ENCODE results near the gene CACNA1I. TPM values are rescaled to one million over a fixed set of nuclear protein-coding genes. Genes with fewer than 3 reads are reported as not detected.

The CACNA1I gene
- total RNA-seq, 1 donor from 2014 or later, result 0.02 TPM

DNA sequence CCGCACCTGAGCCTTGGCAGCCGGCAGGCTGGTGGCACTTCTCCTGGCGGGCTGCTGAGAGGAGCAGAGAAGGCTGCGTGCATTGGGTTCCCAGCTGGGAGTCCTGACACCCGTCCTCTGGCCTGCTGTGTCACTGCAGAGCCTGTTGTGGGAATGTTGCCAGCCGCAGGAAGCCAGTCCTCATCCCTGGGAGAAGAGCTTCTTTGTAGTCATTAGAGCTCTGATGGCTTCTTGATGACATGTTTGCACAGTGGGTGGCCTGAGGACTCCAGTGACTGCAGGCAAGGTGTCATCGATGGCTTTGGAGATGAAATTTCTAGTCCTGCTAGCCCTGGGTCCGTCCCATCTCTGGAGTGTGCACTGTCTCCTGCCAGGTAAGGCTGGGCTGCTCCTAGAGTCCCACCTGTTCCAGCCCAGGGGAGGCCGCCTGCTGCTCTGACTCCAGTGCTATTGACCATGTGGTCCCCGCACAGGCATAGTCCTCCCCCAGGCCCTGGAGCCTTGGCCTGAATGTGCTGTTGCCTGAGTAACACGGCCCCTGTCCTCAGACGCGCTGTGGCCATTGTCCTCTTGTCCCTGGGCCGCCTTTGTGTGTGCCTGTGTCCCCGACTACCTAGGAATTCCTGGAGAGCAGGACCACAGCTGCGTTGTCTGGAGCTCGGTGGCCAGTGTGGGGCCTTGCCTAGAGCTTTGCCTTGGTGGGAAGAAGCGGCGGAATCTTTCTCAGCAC, 129.2 kb downstream of the CACNA1I start:
- no peaks in the 10 kb centered on the region for H3K36me3 Mint-ChIP-seq (ENCODE audit: low read depth)
- no peak overlapping the region for H3K27ac Mint-ChIP-seq (ENCODE audit: unreplicated experiment)
- H3K4me1 Mint-ChIP-seq (ENCODE audit: low read depth), result no peaks in the 10 kb centered on the region
- TF ChIP-seq, protein P1, sequence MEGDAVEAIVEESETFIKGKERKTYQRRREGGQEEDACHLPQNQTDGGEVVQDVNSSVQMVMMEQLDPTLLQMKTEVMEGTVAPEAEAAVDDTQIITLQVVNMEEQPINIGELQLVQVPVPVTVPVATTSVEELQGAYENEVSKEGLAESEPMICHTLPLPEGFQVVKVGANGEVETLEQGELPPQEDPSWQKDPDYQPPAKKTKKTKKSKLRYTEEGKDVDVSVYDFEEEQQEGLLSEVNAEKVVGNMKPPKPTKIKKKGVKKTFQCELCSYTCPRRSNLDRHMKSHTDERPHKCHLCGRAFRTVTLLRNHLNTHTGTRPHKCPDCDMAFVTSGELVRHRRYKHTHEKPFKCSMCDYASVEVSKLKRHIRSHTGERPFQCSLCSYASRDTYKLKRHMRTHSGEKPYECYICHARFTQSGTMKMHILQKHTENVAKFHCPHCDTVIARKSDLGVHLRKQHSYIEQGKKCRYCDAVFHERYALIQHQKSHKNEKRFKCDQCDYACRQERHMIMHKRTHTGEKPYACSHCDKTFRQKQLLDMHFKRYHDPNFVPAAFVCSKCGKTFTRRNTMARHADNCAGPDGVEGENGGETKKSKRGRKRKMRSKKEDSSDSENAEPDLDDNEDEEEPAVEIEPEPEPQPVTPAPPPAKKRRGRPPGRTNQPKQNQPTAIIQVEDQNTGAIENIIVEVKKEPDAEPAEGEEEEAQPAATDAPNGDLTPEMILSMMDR (IDR thresholded peaks at IDR 0.05), result no peak
- no peak overlapping the region for H3K4me3 Mint-ChIP-seq (ENCODE audit: unreplicated experiment)
- H3K9me3 Mint-ChIP-seq (ENCODE audit: low read depth), result no peaks in the 10 kb centered on the region
- peaks cover 18% of the 10 kb centered on the region for H3K27me3 Mint-ChIP-seq (ENCODE audit: low read depth)
- no peak for DNase-seq (ENCODE audit: low spot score)

DNA sequence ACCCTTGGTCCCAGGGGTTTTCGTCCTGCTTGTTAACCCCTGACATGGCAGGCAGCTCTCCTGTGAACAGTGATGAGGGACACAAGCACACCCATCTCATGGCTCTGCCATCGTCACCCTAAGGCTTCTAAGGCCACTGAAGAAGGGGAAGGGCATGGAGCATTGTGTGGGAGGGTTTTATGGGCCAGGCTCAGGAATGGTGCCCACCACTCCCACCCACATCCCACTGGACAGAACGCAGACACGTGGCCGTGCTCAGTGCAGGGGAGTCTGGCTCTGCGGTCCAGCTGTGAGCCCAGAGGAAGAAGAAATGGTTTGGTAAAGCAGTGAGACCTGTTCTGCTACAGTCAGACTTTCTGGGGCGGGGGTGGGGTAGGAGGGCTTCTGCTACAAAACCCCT, 130.0 kb downstream of the CACNA1I start:
- H3K27me3 Mint-ChIP-seq (ENCODE audit: low read depth), result peaks cover 18% of the 10 kb centered on the region
- H3K4me1 Mint-ChIP-seq (ENCODE audit: low read depth), result no peaks in the 10 kb centered on the region
- DNase-seq (ENCODE audit: low spot score), result no peak
- TF ChIP-seq, protein P1 (IDR thresholded peaks at IDR 0.05), result no peak
- H3K9me3 Mint-ChIP-seq (ENCODE audit: low read depth), result no peaks in the 10 kb centered on the region
- H3K27ac Mint-ChIP-seq (ENCODE audit: unreplicated experiment), result no peak overlapping the region
- no peak overlapping the region for H3K4me3 Mint-ChIP-seq (ENCODE audit: unreplicated experiment)
- H3K36me3 Mint-ChIP-seq (ENCODE audit: low read depth), result no peaks in the 10 kb centered on the region

DNA sequence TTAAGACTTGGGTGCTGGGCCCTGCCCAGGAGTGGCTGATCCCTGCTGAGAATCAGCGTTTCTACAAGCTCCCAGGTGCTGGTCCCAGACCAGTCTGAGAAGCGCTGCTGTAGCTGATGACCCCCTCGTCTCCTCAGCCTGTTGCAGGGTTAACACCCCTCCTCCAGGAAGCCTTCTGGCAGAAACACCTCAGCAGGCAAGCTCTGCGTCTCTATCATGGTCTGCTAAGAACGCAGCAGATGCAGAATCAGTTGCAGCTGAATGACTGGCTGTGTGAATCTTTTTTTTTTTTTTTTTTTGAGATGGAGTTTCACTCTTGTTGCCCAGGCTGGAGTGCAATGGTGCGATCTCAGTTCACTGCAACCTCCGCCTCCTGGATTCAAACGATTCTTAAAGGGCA, 132.5 kb downstream of the CACNA1I start:
- TF ChIP-seq, protein P1 (IDR thresholded peaks at IDR 0.05), result no peak
- H3K4me1 Mint-ChIP-seq (ENCODE audit: low read depth), result no peaks in the 10 kb centered on the region
- no peaks in the 10 kb centered on the region for H3K9me3 Mint-ChIP-seq (ENCODE audit: low read depth)
- no peak for DNase-seq (ENCODE audit: low spot score)
- H3K36me3 Mint-ChIP-seq (ENCODE audit: low read depth), result no peaks in the 10 kb centered on the region
- H3K27ac Mint-ChIP-seq (ENCODE audit: unreplicated experiment), result peak overlapping the region; percentile 32
- no peak overlapping the region for H3K4me3 Mint-ChIP-seq (ENCODE audit: unreplicated experiment)
- H3K27me3 Mint-ChIP-seq (ENCODE audit: low read depth), result peaks cover 13% of the 10 kb centered on the region

DNA sequence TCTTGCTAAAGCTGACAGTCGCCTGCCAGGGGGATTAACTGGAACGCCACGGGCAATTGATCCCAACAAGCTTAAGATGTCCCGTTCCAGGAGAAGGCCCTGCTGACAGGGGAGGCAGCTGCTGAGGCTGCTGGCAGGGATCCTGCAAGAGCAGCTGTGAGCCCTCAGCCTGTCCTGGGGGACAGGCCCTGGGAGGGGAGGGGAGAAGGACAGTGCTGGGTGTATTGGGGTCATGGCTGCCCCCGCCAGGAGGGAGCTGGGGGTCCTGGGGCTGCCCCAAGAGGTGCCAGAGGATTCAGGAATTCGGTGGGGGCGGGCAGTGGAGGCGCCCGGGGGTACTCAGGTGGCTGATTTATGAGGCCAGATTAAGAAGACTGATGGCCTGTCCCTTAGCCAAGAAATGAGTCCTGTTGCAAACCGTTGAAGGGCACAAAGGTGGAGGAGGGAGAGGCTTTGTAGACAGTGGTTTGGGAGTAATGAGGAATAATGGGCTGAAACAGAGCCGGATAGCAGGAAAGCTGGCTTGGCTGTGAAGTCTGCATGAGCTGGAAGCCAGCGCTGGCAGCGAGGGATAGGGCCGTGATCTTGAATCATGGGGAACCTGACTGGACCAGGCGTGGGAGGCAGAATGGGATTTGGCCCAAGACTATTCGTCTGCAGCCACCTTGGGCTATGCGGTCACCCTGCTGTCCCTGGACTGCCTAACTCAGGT, 133.5 kb downstream of the CACNA1I start:
- no peak for DNase-seq (ENCODE audit: low spot score)
- Mint-ChIP-seq H3K4me1 (ENCODE audit: low read depth) (no peaks in the 10 kb centered on the region), H3K36me3 (ENCODE audit: low read depth) (no peaks in the 10 kb centered on the region), H3K27ac (ENCODE audit: unreplicated experiment) (no peak overlapping the region), H3K4me3 (ENCODE audit: unreplicated experiment) (no peak overlapping the region), H3K27me3 (ENCODE audit: low read depth) (peaks cover 19% of the 10 kb centered on the region), H3K9me3 (ENCODE audit: low read depth) (no peaks in the 10 kb centered on the region)
- TF ChIP-seq, protein P1 (IDR thresholded peaks at IDR 0.05), result no peak

DNA sequence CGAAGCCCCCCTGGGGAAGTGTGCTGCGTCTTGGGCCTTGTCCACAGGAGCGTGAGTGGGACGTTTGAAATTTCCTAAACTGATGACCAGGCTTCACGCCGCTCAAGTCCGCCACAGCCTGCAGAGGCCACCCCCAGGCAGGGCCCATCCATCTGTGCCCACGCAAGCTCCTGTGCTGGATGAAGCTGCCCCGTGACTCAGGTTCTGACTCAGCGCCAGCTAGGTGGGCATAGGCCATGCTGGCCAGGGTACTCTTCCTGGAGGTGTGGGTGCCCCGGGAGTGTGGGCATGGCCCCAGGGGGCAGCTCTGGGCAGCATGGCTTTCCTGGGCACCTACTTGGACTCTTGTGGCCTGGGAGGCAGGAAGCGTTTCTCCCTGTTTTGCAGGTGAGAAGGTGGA, 134.8 kb downstream of the CACNA1I start:
- DNase-seq (ENCODE audit: low spot score), result no peak
- Mint-ChIP-seq H3K27me3 (ENCODE audit: low read depth) (peaks cover 30% of the 10 kb centered on the region), H3K9me3 (ENCODE audit: low read depth) (no peaks in the 10 kb centered on the region)

More for the DNA sequence above, 134.8 kb downstream of the CACNA1I start:
- Mint-ChIP-seq H3K4me1 (ENCODE audit: low read depth) (no peaks in the 10 kb centered on the region), H3K4me3 (ENCODE audit: unreplicated experiment) (no peak overlapping the region), H3K36me3 (ENCODE audit: low read depth) (no peaks in the 10 kb centered on the region), H3K27ac (ENCODE audit: unreplicated experiment) (no peak overlapping the region)
- TF ChIP-seq, protein P1 (IDR thresholded peaks at IDR 0.05), result no peak
